Activated naive CD8-positive, alpha-beta T cell (primary cell): ENCODE measurements around the gene KLHL30.

ENCODE experiments used
- H3K27ac Mint-ChIP-seq: one replicate; pipeline ENCODE4 v1.8.0; 2021; ENCODE audit warnings: mixed read lengths
- H3K27me3 Mint-ChIP-seq: one replicate; pipeline ENCODE4 v1.8.0; 2021; ENCODE audit warnings: mixed read lengths
- H3K36me3 Mint-ChIP-seq: one replicate; pipeline ENCODE4 v1.8.0; 2021; ENCODE audit warnings: mixed read lengths
- H3K4me1 Mint-ChIP-seq: one replicate; pipeline ENCODE4 v1.8.0; 2021; ENCODE audit warnings: low read depth, mixed read lengths
- H3K4me3 Mint-ChIP-seq: one replicate; pipeline ENCODE4 v1.8.0; 2021; ENCODE audit warnings: mild to moderate bottlenecking, mixed read lengths
- H3K9me3 Mint-ChIP-seq: one replicate; pipeline ENCODE4 v1.8.0; 2021; ENCODE audit warnings: low read depth, mixed read lengths

The KLHL30 gene, protein sequence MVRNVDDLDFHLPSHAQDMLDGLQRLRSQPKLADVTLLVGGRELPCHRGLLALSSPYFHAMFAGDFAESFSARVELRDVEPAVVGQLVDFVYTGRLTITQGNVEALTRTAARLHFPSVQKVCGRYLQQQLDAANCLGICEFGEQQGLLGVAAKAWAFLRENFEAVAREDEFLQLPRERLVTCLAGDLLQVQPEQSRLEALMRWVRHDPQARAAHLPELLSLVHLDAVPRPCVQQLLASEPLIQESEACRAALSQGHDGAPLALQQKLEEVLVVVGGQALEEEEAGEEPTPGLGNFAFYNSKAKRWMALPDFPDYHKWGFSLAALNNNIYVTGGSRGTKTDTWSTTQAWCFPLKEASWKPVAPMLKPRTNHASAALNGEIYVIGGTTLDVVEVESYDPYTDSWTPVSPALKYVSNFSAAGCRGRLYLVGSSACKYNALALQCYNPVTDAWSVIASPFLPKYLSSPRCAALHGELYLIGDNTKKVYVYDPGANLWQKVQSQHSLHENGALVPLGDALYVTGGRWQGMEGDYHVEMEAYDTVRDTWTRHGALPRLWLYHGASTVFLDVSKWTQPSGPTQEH

DNA sequence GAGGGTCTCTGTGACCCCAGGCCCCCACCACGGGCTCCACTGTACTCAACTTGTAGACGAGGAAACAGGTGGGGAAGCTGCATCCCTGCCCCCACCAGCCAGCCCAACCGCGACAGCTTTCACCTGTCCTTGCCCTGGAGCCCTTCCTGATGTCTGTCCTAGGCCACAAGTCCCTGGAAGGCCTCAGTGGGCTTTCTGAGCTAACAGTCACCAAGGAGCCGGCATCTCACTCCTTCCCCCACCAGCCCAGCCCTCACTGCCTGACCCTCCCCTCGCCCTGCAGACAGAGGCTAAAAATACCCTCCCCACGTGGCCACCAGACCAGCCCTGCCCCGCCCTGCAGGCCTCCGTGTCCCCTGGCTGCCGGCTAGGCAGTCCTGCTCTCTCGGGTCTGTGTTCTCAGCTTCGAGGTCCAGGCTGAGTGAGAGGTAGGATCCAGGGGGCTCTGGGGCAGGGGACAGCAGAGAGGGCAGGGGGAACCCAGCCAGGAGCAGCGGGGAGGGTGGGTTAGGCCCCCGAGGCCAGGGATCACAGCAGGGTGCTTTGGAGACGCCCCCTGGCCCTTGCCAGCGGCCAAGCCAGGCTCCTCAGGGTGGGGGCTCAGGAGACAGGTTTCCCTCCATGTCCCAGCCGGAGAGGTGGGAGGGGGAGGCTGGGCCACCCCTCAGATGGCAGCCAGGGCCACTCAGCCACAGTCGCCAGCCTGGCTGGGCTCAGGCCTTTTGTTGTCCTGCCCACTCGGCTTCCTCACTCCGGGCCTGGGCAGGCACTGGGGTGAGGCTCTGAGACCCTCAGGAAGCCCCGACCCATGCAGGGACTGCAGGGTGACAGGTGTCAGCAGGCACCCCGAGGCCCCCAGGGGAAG is at the start of gene KLHL30:
TSS of gene KLHL30 (plus strand) at position 338 of the 865 bp plus-strand sequence. CDS start 2,087 bp downstream, outside the sequence.
- Mint-ChIP-seq H3K4me1 (peaks cover 6% of the 10 kb centered on the region), H3K36me3 (no peaks in the 10 kb centered on the region), H3K27me3 (no peaks in the 10 kb centered on the region), H3K4me3 (no peak within 1 kb of the TSS), H3K27ac (no peak within 1 kb of the TSS), H3K9me3 (no peaks in the 10 kb centered on the region)

DNA sequence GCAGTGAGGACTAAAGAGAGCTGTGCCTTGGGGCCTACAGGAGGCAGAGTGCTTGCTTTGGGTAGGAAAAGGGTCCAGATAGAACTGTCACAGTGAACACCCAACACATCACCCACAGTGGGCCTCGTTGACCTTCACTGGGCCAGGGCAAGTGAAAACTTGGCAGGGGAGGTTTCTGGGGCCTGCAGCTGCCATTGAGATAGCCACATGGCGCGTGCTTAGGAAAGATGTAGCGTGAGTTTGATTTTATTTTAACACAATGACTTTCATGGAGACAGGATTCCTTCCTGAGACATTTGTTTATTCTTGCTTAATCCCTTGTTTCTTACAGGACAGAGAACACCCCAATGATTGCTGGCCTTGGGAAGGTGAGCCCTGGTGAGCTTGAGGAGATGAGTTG is 47.6 kb upstream of the KLHL30 start:
- H3K36me3 Mint-ChIP-seq = peaks cover 14% of the 10 kb centered on the region
- H3K4me3 Mint-ChIP-seq = no peak overlapping the region
- no peaks in the 10 kb centered on the region for H3K4me1 Mint-ChIP-seq
- H3K27me3 Mint-ChIP-seq = no peaks in the 10 kb centered on the region
- no peaks in the 10 kb centered on the region for H3K9me3 Mint-ChIP-seq
- H3K27ac Mint-ChIP-seq = no peak overlapping the region

DNA sequence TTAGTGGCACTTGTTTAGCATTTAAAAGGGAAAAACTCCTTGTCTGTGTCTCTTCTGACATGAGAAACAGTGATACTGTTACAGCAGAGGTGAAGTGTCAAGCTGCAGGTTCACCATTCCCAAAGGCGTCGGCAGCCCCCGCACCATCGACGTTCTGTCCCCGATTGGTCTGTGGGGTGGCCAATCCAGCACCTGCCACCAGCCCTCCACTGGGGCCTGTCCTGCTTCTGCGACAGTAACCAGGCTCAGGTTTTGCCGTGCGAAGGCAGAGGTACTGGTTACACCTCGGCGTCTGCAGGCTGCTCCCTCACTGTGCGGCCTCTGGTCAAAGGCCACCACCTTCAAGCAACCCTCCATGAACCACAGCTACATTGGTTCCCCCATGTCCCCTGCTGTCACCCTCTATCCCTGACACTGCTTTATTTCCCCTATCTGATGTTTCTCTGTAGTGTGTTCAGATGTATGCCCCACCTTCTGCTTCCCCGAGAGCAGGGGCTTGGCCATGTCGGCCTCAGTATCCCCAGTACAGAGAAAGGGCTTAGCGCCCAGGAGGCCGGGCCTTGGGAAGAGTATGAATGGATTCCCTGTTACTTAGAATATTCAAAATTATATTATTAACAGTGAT is 46.9 kb upstream of the KLHL30 start:
- H3K4me1 Mint-ChIP-seq = no peaks in the 10 kb centered on the region
- no peak overlapping the region for H3K4me3 Mint-ChIP-seq
- peaks cover 17% of the 10 kb centered on the region for H3K36me3 Mint-ChIP-seq
- no peaks in the 10 kb centered on the region for H3K9me3 Mint-ChIP-seq
- no peaks in the 10 kb centered on the region for H3K27me3 Mint-ChIP-seq
- H3K27ac Mint-ChIP-seq = no peak overlapping the region

DNA sequence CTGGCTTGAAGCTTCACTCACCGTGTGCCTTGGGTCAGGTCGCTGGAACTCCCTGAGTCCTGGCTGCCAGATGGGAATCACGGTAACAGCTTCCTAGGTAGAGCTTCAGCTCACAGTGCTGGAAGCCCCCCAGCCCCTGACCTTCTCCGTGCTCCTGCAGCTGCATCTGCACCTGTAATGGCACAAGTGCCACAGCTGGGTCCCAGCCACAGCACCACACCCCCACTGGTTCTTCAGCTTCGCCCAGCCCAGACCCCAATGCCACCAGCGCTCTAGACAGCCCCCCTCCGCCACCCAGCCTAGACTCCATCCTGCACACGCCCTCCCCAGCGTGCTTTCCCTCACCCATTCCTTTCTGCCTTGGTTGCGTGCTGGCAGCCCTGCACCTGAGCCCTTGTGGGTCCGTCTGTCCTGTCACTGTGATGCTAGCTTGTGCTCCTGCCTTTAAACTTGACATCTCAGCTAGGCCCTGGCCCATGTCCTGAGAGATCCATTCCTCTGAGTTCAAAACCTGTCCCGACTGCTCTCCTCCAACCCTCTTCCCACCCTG is 45.9 kb upstream of the KLHL30 start:
- Mint-ChIP-seq H3K36me3 (peaks cover 10% of the 10 kb centered on the region), H3K9me3 (no peaks in the 10 kb centered on the region), H3K4me3 (no peak overlapping the region), H3K27ac (no peak overlapping the region), H3K27me3 (no peaks in the 10 kb centered on the region), H3K4me1 (no peaks in the 10 kb centered on the region)

DNA sequence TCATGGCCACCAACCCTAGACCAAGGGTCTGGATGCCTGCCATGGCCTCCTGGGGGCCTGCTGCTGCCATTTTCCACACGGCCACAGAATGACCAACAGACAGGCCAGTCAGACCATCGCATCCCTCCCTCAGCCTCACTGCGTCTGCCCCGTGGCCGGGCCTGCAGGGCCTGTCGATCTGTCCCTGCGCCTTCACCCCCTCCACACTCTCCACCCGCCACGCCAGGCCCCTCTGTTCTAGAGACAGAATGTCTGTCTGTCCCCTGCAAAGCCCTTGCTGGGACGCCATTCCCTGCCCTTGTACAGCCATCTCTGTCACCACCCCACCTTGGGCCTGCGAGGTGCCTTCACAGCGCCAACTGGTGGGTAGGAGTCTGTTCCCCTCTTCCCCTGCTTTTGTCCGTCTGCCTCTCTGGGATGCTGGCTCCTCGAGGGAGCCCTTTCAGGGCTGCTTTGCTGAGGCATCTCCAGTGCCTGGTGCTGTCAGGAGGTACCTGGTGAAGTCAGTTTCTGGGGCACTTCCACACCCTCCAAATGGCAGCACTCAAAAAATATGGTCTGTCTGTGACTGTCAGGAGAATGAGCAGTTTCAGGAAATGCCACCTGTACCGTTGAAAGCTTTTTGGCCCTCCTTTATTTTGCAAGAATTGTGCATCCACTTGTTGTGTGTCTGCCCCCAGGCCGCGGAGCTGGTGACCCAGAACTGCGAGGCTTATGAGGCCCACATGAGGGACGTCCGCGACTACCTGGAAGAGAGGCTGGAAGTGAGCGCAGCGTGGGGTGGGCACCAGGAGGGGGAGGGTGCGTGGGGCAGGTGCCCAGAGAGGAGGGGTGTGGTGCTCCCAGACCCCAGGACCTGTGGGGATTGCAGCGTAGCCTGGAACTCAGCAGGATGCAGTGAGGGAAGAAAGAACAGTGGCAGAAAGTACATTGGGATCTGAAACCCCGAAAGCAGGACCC is 45.0 kb upstream of the KLHL30 start:
- H3K4me3 Mint-ChIP-seq = no peak overlapping the region
- H3K27me3 Mint-ChIP-seq = no peaks in the 10 kb centered on the region
- H3K4me1 Mint-ChIP-seq = no peaks in the 10 kb centered on the region
- peak overlapping the region; percentile 58 for H3K27ac Mint-ChIP-seq
- peaks cover 10% of the 10 kb centered on the region for H3K36me3 Mint-ChIP-seq
- H3K9me3 Mint-ChIP-seq = no peaks in the 10 kb centered on the region

DNA sequence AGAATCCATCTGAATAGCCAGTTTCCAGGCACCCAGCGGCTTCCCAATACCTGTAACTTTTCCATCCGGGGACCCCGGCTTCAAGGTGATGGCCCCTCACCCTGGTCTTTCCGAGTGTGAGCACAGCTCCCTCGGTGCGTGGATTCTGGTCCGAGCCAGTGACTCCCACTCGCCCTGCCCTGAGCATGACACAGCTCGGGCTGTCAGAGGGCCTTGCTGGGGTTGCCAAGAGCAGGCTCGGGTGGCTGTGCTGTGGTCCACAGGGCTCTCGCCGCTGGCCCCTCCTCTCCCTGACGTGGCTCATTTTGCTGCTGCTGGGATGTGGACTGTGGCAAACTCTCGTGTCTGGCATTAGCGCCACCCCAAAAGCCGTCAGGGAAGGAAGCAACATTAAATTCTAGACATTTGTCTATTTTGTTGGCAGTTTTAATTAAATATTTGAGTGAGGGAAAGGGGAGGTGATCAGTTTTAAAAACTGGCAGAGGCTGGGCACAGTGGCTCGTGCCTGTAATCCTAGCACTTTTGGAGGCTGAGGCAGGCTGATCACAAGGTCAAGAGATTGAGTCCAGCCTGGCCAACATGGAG is 43.9 kb upstream of the KLHL30 start:
- Mint-ChIP-seq H3K9me3 (no peaks in the 10 kb centered on the region), H3K36me3 (peaks cover 9% of the 10 kb centered on the region), H3K4me1 (no peaks in the 10 kb centered on the region), H3K4me3 (no peak overlapping the region), H3K27ac (no peak overlapping the region), H3K27me3 (no peaks in the 10 kb centered on the region)

DNA sequence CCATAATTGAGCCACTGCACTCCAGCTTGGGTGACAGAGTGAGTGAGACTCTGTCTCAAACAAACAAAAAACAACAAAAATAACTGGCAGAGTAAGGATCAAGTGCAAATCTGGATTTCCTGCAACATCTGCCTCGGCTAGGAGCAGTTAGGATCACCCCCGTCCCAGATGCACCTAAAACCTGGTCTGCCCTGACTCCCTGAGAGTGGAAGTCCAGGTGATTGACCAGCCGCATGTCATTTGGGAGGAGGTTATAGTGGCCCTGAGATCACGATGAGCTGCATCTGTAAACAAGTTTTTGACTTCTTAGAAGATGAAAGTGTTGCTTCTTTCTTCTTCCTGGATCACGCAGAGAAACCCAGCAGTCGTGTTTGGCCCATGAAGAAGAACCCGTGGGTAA is 43.3 kb upstream of the KLHL30 start:
- H3K4me3 Mint-ChIP-seq = no peak overlapping the region
- peaks cover 9% of the 10 kb centered on the region for H3K36me3 Mint-ChIP-seq
- no peaks in the 10 kb centered on the region for H3K4me1 Mint-ChIP-seq
- no peaks in the 10 kb centered on the region for H3K9me3 Mint-ChIP-seq
- no peaks in the 10 kb centered on the region for H3K27me3 Mint-ChIP-seq
- no peak overlapping the region for H3K27ac Mint-ChIP-seq

DNA sequence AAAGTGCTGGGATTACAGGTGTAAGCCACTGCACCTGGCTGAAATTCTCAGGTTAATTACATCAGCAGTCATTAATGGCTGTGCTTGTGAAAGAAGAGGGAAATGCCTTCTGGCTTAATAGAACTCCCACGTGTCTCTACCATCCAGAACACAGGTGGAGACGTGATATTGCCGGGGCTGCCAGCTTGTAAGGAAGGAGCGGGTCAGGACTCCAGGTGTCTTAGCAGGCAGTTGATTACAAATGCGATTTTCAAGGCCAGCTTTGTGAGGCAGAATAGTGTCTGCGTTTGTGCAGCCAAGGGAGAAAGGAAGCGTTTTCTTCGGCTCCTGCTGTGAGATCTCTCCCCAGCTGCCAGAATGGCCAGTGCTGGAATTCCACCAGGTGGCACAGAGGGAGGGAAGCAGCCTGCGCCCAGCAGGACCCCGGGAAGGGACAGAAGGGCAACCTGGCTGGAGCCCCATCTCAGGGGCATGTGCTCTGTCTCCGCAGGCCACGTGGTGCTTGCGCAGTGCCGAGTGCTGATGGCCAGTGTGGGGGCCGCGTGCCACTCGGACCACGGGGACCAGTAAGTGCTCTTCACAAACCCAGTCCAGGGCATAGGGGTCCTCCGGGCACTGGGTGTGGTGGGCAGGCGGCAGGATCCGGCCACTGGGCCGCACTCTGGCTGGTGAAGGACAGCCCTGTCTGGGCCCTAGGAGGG is 42.0 kb upstream of the KLHL30 start:
- Mint-ChIP-seq H3K27ac (no peak overlapping the region), H3K4me3 (no peak overlapping the region), H3K9me3 (no peaks in the 10 kb centered on the region), H3K36me3 (peaks cover 9% of the 10 kb centered on the region), H3K27me3 (no peaks in the 10 kb centered on the region), H3K4me1 (no peaks in the 10 kb centered on the region)

DNA sequence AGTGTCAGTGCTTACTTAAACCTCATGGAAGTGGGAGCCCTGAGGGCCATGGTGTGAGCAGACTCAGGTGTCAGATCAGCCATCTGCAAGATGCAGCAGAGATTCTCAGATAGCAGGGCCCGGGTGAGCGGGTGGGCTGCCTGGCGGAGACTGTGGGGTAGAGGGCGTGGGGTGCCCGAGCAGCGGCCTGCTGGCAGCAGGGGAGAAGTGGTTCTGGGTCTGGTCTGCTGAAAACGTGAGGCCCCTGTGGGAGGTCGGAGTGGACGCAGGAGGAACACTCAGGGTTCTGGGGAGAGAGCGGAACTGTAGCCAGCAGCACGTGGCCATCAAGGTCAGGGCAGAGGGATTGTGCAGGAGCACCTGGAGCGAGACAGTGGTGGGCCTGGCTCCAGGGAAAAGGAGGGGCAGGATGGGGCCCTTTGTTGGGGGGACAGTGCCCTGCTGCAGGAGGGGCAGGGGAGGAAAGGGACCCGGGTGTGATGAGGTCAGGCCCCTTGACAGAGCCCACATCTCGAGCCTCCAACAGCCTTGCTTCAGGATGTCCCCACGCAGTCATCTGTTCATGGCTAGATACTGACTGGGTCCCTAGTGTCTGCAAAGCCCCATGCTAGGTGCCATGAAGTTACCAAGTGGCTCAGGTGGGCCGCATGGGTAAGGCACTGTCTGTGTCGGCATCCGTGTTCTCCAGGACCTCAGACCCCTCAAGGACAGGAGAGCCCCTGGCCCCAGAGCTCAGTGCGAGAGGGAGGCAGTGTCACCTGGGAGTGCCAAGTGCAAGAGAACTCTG is 41.1 kb upstream of the KLHL30 start:
- H3K36me3 Mint-ChIP-seq = peaks cover 9% of the 10 kb centered on the region
- H3K27ac Mint-ChIP-seq = no peak overlapping the region
- H3K27me3 Mint-ChIP-seq = no peaks in the 10 kb centered on the region
- H3K9me3 Mint-ChIP-seq = no peaks in the 10 kb centered on the region
- H3K4me1 Mint-ChIP-seq = no peaks in the 10 kb centered on the region
- H3K4me3 Mint-ChIP-seq = no peak overlapping the region

DNA sequence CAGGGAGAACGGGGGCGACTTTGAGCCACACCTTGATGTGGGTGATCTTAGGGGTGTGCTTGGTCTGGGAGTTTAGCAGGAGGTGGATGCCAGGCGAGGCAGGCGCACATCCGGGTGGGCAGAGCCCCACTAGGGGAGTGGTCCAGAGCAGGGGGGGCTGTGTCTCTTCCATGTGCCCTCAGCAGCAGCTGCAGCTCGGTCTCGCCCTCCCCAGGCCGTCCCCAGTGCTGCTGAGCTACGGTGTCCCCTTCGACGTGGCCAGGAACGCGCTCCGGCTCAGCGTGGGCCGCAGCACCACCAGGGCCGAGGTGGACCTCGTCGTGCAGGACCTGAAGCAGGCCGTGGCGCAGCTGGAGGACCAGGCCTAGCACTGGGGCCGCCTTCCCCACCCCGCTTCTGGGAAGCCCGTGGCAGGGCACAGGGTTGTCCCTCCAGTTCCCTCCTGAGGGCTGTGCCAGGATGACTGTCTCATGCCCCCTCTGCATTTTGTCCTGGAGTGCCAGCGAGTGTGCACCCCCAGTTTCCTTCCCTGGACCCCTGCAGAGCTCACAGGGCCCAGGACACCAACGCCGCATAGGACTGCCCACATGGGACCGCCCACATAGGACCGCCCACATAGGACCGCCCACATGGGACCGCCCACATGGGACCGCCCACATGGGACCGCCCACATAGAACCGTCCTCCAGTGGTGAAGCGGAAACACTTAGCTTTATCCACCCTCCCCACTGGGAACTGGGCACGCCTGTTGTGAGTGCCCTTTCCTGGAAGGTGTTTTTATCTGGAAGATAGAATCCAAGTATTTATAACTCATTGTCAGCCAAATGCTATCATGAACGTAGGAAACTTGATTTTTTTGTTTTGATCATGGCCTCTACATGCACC is 40.2 kb upstream of the KLHL30 start:
- Mint-ChIP-seq H3K4me3 (no peak overlapping the region), H3K27ac (peak overlapping the region; percentile 46), H3K9me3 (no peaks in the 10 kb centered on the region), H3K36me3 (peaks cover 6% of the 10 kb centered on the region), H3K27me3 (no peaks in the 10 kb centered on the region), H3K4me1 (no peaks in the 10 kb centered on the region)

DNA sequence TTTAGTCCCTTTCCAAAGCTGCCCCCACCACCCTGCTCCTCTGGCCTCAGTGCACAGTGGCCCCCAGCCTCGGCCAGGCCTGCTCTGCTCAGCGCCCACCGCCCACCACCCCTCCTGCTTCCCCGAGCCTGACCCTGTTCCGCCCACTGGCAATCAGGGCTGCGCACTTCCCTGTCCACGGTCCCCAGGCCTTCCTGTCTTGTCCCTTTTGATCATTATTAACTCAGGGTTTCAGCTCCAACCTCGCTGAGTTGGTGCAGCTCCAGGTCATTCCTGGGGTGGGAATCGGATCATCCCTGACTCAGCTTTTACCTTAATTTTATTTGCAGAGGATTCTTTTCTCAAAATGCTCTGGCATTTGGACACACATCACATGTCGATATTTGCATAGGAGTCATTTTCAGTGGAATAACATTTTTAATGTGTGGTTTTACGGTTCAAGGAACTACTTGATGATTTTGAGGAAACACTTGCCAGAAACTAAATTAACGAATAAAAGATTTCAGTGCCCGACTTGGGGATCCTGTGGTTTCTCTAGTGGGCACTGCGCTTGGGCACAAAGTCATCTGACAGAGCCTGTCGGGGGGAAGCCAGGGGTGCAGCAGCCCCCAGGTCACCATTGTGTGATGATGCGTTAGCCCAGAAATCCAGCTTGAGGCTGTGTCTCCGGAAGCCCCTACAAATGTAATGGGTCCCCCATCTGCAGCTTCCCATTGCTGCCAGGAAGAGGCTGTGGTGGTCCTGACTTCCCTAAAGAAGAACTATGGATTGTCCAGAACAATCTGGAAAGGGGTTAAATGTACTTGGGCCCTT is 39.4 kb upstream of the KLHL30 start:
- H3K27me3 Mint-ChIP-seq = no peaks in the 10 kb centered on the region
- H3K4me1 Mint-ChIP-seq = no peaks in the 10 kb centered on the region
- H3K27ac Mint-ChIP-seq = peak overlapping the region; percentile 41
- no peaks in the 10 kb centered on the region for H3K9me3 Mint-ChIP-seq
- no peak overlapping the region for H3K4me3 Mint-ChIP-seq
- peaks cover 6% of the 10 kb centered on the region for H3K36me3 Mint-ChIP-seq
